GM12875 (cell line): ENCODE results near the gene CERS1.
A peak's percentile ranks its signal among the peaks of the same experiment; 100 is the strongest.

Experiments
- H3K4me3 ChIP-seq: one replicate; pipeline ENCODE4 v1.5.1; 2011; ENCODE audit warnings: low read depth, low read length, control low read depth
- CTCF ChIP-seq: IDR thresholded peaks from 2 replicates; pipeline ENCODE4 v1.5.1; 2011; ENCODE audit warnings: low read depth, mild to moderate bottlenecking, control low read depth, inconsistent platforms, low read length, moderate library complexity, borderline replicate concordance; ENCODE audit not compliant: insufficient read depth

Gene CERS1

GRCh38 chr19:18858906-18859646, 36.9 kb downstream of the CERS1 start:
- H3K4me3 ChIP-seq: no peak overlapping the region
- TF ChIP-seq CTCF: no peak

- no peak overlapping the region for H3K4me3 ChIP-seq
- no peak for TF ChIP-seq CTCF
Observed at GRCh38 chr19:18857223-18857622, 38.7 kb downstream of the CERS1 start.

- no peak overlapping the region for H3K4me3 ChIP-seq
- peak; percentile 26; the same call in 1 of the 2 replicates for TF ChIP-seq CTCF
Observed at GRCh38 chr19:18856385-18857126, 39.4 kb downstream of the CERS1 start.

- TF ChIP-seq CTCF: no peak
- H3K4me3 ChIP-seq: no peak overlapping the region
Observed at GRCh38 chr19:18855647-18856384, 40.1 kb downstream of the CERS1 start.

GRCh38 chr19:18854982-18855381, 41.0 kb downstream of the CERS1 start:
- H3K4me3 ChIP-seq: no peak overlapping the region
- TF ChIP-seq CTCF: no peak

GRCh38 chr19:18853755-18854427, 42.1 kb downstream of the CERS1 start:
- no peak for TF ChIP-seq CTCF

More at GRCh38 chr19:18853755-18854427, 42.1 kb downstream of the CERS1 start:
- H3K4me3 ChIP-seq: no peak overlapping the region
